ENCODE data around the gene IL1B. TPM values are rescaled to one million over a fixed set of nuclear protein-coding genes. Genes with fewer than 3 reads are reported as not detected.

Gene IL1B
- total RNA-seq (2021; fragmentation: NEBNext Ultra II Directional; extraction: Animal tissue kit (Norgen Biotek cat#: 25700)): not detected in 2 replicates
- not detected in 2 replicates for polyA plus RNA-seq (2011; rRNA removed)
- 0.12 TPM for polyA plus RNA-seq (2011; cell fraction: cytosol; rRNA removed)
- polyA plus RNA-seq (2011; cell fraction: nucleus; rRNA removed): not detected
- not detected in 4 replicates for polyA plus RNA-seq (2012, experiment 1 of 2)
- polyA plus RNA-seq (2012, experiment 2 of 2): not detected
- not detected for polyA plus RNA-seq (2013, experiment 1 of 2)
- polyA plus RNA-seq (2013, experiment 2 of 2): not detected
- 1.5 TPM in 1 of 2 replicates, not detected in the other for polyA minus RNA-seq (2011; rRNA and poly(A)+ RNA removed)
- polyA minus RNA-seq (2011; cell fraction: cytosol; rRNA and poly(A)+ RNA removed): not detected
- not detected for polyA minus RNA-seq (2011; cell fraction: nucleus; rRNA and poly(A)+ RNA removed)
- long read RNA-seq, experiment 1: 0 reads
- long read RNA-seq, experiment 2, partial matches to known transcripts: 0 of 1 reads
- long read RNA-seq, experiment 2, other reads (novel, unspliced or antisense): 1 of 1 reads

GRCh38 chr2:112836695-112837117 is at the start of gene IL1B:
TSS of gene IL1B (minus strand) at chr2:112836779. CDS start at chr2:112836229, 550 bp downstream.
- Histone ChIP-seq H3K27ac (ENCODE audit: low read depth, low read length) (no peak within 1 kb of the TSS), H2BK12ac (ENCODE audit: low read depth, low read length) (no peak within 1 kb of the TSS), H3K14ac (ENCODE audit: insufficient read length) (no peak within 1 kb of the TSS), H2BK15ac (ENCODE audit: low read length) (no peak within 1 kb of the TSS), H2BK20ac (ENCODE audit: low read length) (no peak within 1 kb of the TSS), H3K27me3 (replicated peaks in 1 of 4; ENCODE audit: control insufficient read depth in 3 of 4, extremely low read depth in 1 of 4, insufficient read depth in 3 of 4, low read length in 3 of 4) (no peaks in the 10 kb centered on the region), H3K79me2 (ENCODE audit: control insufficient read depth in 1 of 2, insufficient read depth in 2 of 2, low read length in 2 of 2) (no peaks in the 10 kb centered on the region), H3K4me3 (ENCODE audit: extremely low read depth in 1 of 4, insufficient read depth in 2 of 4, low read depth in 3 of 4, low read length in 4 of 4) (no peak within 1 kb of the TSS), H4K91ac (replicated peaks; ENCODE audit: insufficient read length, low read length) (no peak within 1 kb of the TSS), H3K36me3 (ENCODE audit: control insufficient read depth in 2 of 4, insufficient read depth in 4 of 4, low read length in 3 of 4) (no peaks in the 10 kb centered on the region), H2AFZ (ENCODE audit: low read length) (no peak within 1 kb of the TSS), H3K23me2 (ENCODE audit: low read depth, low read length) (no peaks in the 10 kb centered on the region; the same call in 1 of the 2 replicates), H4K20me1 (replicated peaks in 1 of 2; ENCODE audit: control insufficient read depth in 1 of 2, insufficient read depth in 2 of 2, low read length in 2 of 2) (no peaks in the 10 kb centered on the region), H3K9ac (replicated peaks in 1 of 4; ENCODE audit: extremely low read depth in 1 of 4, low read depth in 3 of 4, low read length in 3 of 4) (no peak within 1 kb of the TSS), H4K8ac (ENCODE audit: extremely low read depth, insufficient read depth, low read length) (no peak within 1 kb of the TSS), H3K79me1 (ENCODE audit: low read depth, low read length) (no peaks in the 10 kb centered on the region), H2BK5ac (ENCODE audit: low read depth, low read length) (no peak within 1 kb of the TSS), H2BK120ac (replicated peaks; ENCODE audit: low read depth, low read length) (no peak within 1 kb of the TSS), H2AK5ac (ENCODE audit: low read depth, low read length) (no peak within 1 kb of the TSS), H3K4ac (replicated peaks; ENCODE audit: insufficient read length, low read depth, low read length) (no peak within 1 kb of the TSS), H3K56ac (replicated peaks; ENCODE audit: insufficient read length, low read depth, low read length) (no peak within 1 kb of the TSS), H3K4me2 (ENCODE audit: insufficient read depth in 1 of 2, low read depth in 2 of 2, low read length in 2 of 2) (no peak within 1 kb of the TSS), H3K4me1 (replicated peaks in 1 of 4; ENCODE audit: control insufficient read depth in 3 of 4, insufficient read depth in 4 of 4, low read length in 3 of 4) (peaks cover 0 to 4% (median 3%) of the 10 kb centered on the region in 4 experiments; a peak in 2 of 7 replicates), H3K23ac (ENCODE audit: insufficient read length) (no peak within 1 kb of the TSS), H3K18ac (ENCODE audit: extremely low read depth, low read length) (no peak within 1 kb of the TSS), H3K9me3 (ENCODE audit: insufficient read depth in 2 of 2, low read depth in 1 of 2, low read length in 1 of 2) (no peaks in the 10 kb centered on the region), H4K5ac (ENCODE audit: insufficient read length, low read depth, low read length) (no peak within 1 kb of the TSS)
- CTCF ChIA-PET (ENCODE audit: partially characterized antibody): interaction anchor here (0.6 to 2.2 kb wide), 6 partner anchors 9 to 105 kb away, joined by 3 to 14 read pairs (median 4); no protein-coding TSS in a partner anchor
- WGBS, 2 experiments (ENCODE audit: extremely low coverage in 1 of 2, insufficient coverage in 1 of 2, insufficient read length in 1 of 2, insufficient replicate concordance in 2 of 2, low coverage in 1 of 2, low lambda C conversion rate in 2 of 2, missing lambda C conversion rate in 1 of 2): 83% methylated on average over 4 of the region's 4 CpGs; no CpG with 5 or more reads in 1 of the 2 experiments
- no peak for TF ChIP-seq GABPA (IDR thresholded peaks at IDR 0.05; ENCODE audit: borderline replicate concordance, insufficient read depth, low read length)
- TF ChIP-seq KDM1A (IDR thresholded peaks at IDR 0.05; ENCODE audit: borderline replicate concordance, low read length): no peak
- TF ChIP-seq SAP30 (IDR thresholded peaks at IDR 0.05; ENCODE audit: insufficient read depth, insufficient replicate concordance, low read length): no peak
- no peak for TF ChIP-seq SP2 (IDR thresholded peaks at IDR 0.05; ENCODE audit: low read length)
- TF ChIP-seq RBBP5 (IDR thresholded peaks at IDR 0.05; ENCODE audit: borderline replicate concordance, low read depth, low read length): no peak
- no peak for TF ChIP-seq TAF1 (IDR thresholded peaks at IDR 0.05; ENCODE audit: low read depth, low read length)
- no peak for TF ChIP-seq CBX5 (IDR thresholded peaks at IDR 0.05; ENCODE audit: low read depth, low read length)
- TF ChIP-seq KDM5A (IDR thresholded peaks at IDR 0.05; ENCODE audit: low read length): no peak
- no peak for DNase-seq (ENCODE audit: low read depth in 1 of 2, low spot score in 2 of 2)
- POLR2A ChIA-PET (ENCODE audit: partially characterized antibody): no interaction called here
- no peak for FAIRE-seq

Measured in H1 (cell line).